AG04450 (cell line): ENCODE results near the gene ZNF747. TPM values are rescaled to one million over a fixed set of nuclear protein-coding genes. Genes with fewer than 3 reads are reported as not detected.

Source experiments
- CTCF ChIA-PET: fragments of 300-600, 350-600 bp; formaldehyde crosslinking; extraction: SDS; loops from one replicate; lab custom pipeline; 2022; ENCODE audit warnings: antibody characterized with exemption, inconsistent platforms; lab: Charles Lee
- POLR2A ChIA-PET: fragments of 350-600 bp; formaldehyde crosslinking; extraction: SDS; loops from one replicate; lab custom pipeline; 2021; ENCODE audit warnings: antibody characterized with exemption, inconsistent platforms; lab: Yijun Ruan, JAX
- DNase-seq: peaks from one replicate; pipeline ENCODE4 v3.0.0-alpha.2; 2011; ENCODE audit warnings: low read depth, low spot score
- H3K27ac ChIP-seq: one replicate; pipeline ENCODE4 v1.5.1; 2012; ENCODE audit warnings: low read depth, low read length, control low read depth
- H3K27me3 ChIP-seq: one replicate; pipeline ENCODE4 v1.6.0; 2012; ENCODE audit warnings: low read length; ENCODE audit not compliant: control insufficient read depth, insufficient read depth
- H3K4me3 ChIP-seq: 2 replicates; pipeline ENCODE4 v1.5.1; 2011; ENCODE audit warnings: mild to moderate bottlenecking, low read depth, low read length, control low read depth
- H3K9me3 ChIP-seq: 2 replicates; pipeline ENCODE4 v1.5.1; 2012; ENCODE audit warnings: low read length; ENCODE audit not compliant: control insufficient read depth, insufficient read depth
- polyA plus RNA-seq: library from polyadenylated mRNA; depleted of rRNA; stranded (reverse); fragments of >200 nt; gene quantifications from 2 replicates; pipeline ENCODE4 v1.2.3, GENCODE V29; 2011
- TF ChIP-seq, protein P1 (sequence below): IDR thresholded peaks from 2 replicates; pipeline ENCODE4 v1.5.1; 2011; ENCODE audit warnings: low read depth, low read length, control low read depth, inconsistent platforms

ZNF747 gene
- polyA plus RNA-seq, 1 experiment, result 5.0 TPM

DNA sequence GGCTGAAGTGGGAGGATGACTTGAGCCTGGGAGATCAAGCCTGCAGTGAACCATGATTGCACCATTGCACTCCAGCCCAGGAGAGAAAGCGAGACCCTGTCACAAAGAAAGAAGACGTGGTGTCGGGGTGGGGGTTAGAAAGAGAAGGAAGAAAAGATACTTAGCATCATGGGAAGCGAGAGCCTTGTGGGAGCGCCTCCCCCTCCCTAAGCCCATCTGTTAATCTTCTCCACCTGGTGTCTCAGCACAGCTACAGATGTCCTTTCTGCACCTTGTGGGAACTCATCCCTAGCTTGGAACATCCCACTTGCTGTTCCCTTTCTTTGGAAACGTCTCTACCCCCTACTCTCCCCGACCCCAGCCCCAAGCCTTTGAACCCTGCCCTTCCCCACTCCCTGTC, 30.9 kb upstream of the ZNF747 start:
- peaks cover 6% of the 10 kb centered on the region; the same call in 1 of the 2 replicates for H3K9me3 ChIP-seq
- H3K27me3 ChIP-seq, result peaks cover 4% of the 10 kb centered on the region
- POLR2A ChIA-PET, result interaction anchor here (0.6 kb wide), 2 partner anchors 31 to 224 kb away, joined by 3 to 4 read pairs; no protein-coding TSS in a partner anchor
- CTCF ChIA-PET, result interaction anchor here (0.7 kb wide), 1 partner anchor 33 kb away, joined by 3 read pairs; no protein-coding TSS in a partner anchor
- DNase-seq, result no peak
- no peak overlapping the region for H3K4me3 ChIP-seq
- TF ChIP-seq, protein P1, sequence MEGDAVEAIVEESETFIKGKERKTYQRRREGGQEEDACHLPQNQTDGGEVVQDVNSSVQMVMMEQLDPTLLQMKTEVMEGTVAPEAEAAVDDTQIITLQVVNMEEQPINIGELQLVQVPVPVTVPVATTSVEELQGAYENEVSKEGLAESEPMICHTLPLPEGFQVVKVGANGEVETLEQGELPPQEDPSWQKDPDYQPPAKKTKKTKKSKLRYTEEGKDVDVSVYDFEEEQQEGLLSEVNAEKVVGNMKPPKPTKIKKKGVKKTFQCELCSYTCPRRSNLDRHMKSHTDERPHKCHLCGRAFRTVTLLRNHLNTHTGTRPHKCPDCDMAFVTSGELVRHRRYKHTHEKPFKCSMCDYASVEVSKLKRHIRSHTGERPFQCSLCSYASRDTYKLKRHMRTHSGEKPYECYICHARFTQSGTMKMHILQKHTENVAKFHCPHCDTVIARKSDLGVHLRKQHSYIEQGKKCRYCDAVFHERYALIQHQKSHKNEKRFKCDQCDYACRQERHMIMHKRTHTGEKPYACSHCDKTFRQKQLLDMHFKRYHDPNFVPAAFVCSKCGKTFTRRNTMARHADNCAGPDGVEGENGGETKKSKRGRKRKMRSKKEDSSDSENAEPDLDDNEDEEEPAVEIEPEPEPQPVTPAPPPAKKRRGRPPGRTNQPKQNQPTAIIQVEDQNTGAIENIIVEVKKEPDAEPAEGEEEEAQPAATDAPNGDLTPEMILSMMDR, result no peak
- no peak overlapping the region for H3K27ac ChIP-seq

DNA sequence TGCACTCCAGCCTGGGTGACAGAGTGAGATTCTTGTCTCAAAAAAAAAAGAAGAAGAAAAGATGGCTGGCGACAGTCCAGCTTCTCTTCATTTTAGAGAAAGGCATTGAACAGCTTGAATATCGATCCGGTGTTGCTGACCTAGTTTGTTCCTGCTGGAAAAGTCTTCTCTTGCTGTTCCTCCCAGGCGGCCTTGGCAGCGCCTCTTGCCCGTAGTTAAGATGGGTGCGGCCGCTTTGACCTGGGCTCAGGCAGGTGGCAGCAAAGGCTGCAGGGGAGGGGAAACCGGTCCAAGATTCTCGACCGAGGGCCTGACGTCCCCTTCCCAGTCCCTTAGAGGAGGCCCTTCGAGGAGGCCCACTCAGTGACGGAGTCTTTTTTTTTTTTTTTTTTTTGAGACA, 27.4 kb upstream of the ZNF747 start:
- Histone ChIP-seq H3K4me3 (no peak overlapping the region), H3K9me3 (peaks cover 10% of the 10 kb centered on the region; the same call in 1 of the 2 replicates), H3K27me3 (peaks cover 4% of the 10 kb centered on the region), H3K27ac (no peak overlapping the region)
- DNase-seq, result no peak
- CTCF ChIA-PET, result no interaction called here
- TF ChIP-seq, protein P1, result no peak
- POLR2A ChIA-PET, result no interaction called here

DNA sequence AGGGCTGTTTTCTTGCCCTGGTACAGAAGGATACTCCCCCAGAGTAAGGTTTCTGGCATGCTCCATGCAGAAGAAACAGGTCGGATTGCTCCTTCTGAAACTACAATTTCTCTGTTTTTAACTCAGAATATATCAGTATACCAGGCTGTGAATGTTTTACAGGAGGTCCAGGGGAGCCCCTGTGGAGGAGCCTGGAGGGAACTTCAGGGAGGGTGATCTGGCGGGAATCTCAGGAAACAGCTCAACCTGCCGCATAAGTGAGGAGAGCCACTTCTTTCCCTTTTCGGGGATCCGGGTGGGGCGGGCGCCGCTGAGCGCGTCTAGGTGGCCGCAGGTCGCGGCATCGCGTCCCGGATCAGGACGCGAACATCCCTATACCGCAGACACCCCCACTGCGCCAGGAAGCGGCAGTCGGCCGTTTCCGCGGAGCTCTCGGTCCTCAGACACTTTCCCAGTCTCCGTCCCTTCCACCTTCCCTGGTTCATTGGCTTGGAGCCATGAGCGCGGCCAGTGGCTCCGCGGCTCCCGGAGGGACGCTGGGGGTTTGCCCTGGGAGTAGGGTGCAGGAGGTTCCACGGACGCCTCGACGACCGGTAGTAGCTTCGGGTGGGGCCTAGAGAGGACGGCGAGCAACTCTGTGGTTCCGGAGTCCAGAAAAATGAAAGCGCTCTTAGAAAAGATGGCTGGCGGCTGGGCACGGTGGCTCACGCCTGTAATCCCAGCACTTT, 26.6 kb upstream of the ZNF747 start:
- Histone ChIP-seq H3K27me3 (peaks cover under 1% of the 10 kb centered on the region), H3K27ac (no peak overlapping the region), H3K9me3 (peaks cover 10% of the 10 kb centered on the region; the same call in 1 of the 2 replicates), H3K4me3 (no peak overlapping the region)
- TF ChIP-seq, protein P1, result no peak
- POLR2A ChIA-PET, result no interaction called here
- no peak for DNase-seq
- CTCF ChIA-PET, result no interaction called here

DNA sequence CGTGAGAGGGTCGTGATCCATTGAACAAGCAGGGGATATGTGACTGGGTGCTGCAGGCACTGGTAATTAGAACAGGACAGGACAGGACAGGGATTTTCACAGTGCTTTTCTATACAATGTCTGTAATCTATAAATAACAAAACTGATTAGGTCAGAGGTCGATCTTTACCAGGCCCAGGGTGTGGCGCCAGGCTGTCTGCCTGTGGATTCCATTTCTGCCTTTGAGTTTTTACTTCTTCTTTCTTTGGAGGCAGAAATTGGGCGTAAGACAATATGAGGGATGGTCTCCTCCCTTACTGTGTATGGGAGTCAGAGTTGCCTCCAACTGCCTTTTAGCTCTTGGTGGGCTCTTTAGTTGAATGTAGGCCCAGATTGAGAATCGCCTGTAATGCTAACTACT, 25.0 kb upstream of the ZNF747 start:
- H3K9me3 ChIP-seq, result peaks cover 10% of the 10 kb centered on the region; the same call in 1 of the 2 replicates
- no peak overlapping the region for H3K27ac ChIP-seq
- no peak for DNase-seq
- H3K4me3 ChIP-seq, result no peak overlapping the region
- CTCF ChIA-PET, result no interaction called here
- H3K27me3 ChIP-seq, result no peaks in the 10 kb centered on the region
- POLR2A ChIA-PET, result no interaction called here
- TF ChIP-seq, protein P1, result no peak

DNA sequence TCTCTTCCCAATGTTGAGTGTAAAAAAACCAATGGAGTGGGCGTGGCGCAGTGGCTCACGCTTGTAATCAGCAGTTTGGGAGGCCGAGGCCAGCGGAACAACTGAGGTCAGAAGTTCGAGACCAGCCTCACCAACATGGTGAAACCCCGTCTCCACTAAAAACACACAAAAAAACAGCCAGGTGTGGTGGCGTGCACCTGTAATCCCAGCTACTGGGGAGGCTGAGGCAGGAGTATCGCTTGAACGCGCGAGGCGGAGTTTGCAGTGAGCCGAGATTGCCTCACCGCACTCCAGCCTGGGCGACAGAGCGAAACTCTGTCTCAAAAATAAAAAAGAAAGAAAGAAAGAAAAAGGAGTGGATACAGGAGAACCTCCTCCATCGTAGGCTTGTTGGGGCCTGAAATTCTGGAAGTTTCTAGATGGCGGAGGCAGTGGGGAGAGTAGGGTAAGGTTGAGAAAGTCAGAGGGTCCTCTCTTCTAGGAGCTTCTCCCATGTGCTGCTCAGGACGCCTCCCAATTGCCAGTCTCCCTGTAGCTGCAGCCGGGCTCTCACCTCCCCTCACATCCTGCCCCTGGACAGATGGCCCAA, 24.2 kb upstream of the ZNF747 start:
- TF ChIP-seq, protein P1, result no peak
- Histone ChIP-seq H3K9me3 (peaks cover 10% of the 10 kb centered on the region; the same call in 1 of the 2 replicates), H3K27ac (peak overlapping the region; percentile 75), H3K4me3 (peak overlapping the region; percentile 50), H3K27me3 (no peaks in the 10 kb centered on the region)
- DNase-seq, result no peak
- ChIA-PET CTCF (interaction anchor here (1.1 to 2.3 kb wide), 2 partner anchors 23 to 39 kb away, joined by 3 to 8 read pairs; no protein-coding TSS in a partner anchor), POLR2A (interaction anchor here (0.6 to 1.6 kb wide), 10 partner anchors 9 to 478 kb away, joined by 4 to 12 read pairs (median 4); partner anchors contain the start of genes PRR14, ZNF688 and ZNF689)
